ENCODE data around the gene HOXD4. TPM values are rescaled to one million over a fixed set of nuclear protein-coding genes. Genes with fewer than 3 reads are reported as not detected.

Gene HOXD4
- polyA plus RNA-seq, 2 of the 4 experiments (the other 2 are of a cell fraction): 0.27 to 0.87 TPM

DNA sequence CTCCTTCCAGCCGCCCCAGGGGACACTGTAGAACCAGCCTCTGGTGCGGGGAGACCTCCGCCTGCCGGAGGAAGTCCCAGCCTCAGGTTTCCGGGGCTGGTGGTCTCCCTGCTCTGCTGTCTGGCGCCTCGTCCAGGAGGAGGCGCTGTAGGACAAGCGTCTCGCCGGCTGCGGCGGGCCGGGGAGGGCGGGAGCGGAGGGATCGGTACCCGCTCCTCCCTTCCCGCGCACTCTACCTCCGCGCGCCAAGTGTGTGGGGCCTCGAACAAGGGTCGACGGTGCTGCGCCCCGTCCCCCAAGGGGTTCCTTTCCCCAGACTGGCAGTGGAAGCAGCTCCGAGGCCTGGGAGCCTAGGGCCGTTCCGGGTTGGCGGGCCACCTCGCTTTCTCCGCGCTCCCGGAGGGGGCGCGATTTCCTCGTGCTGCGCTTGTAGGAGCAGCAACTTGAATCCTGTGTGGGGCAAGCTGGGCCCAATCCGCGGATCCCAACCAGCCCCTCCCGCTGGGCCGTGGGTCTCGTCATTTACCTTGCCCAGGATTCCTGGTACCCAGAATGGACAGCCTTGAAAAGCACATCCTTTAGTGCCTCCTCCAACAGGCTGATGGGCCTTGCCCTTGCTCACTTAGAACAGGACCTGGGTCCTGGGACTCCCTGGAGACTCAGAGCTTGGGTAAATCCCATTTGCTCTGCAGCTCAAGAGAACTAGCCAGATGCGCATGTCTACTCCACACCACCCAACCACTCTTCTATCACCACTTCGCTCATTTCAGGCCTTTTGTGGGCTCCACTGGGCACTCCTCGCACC lies 10.6 kb upstream of the HOXD4 start:
- FAIRE-seq (no peak), DNase-seq (ENCODE audit: low read depth in 1 of 2, low spot score in 1 of 2) (peak; percentile 84 to 85), ATAC-seq (peak; percentile 89 to 96)
- Histone ChIP-seq H3K4me2 (peak overlapping the region; percentile 77), H3K4me1 (no peaks in the 10 kb centered on the region), H3K27ac (peak overlapping the region; percentile 87 to 99), H3K4me3 (peak overlapping the region; percentile 49), H3K9me3 (no peaks in the 10 kb centered on the region)
- WGBS (ENCODE audit: missing lambda C conversion rate): 16% methylated on average over 22 of the region's 48 CpGs
- CTCF ChIA-PET: interaction anchor here (0.6 to 11.6 kb wide), 104 partner anchors 9 to 1415 kb away, joined by 3 to 216 read pairs (median 5); partner anchors contain the start of genes HOXD1, HOXD3 and HOXD4
- POLR2A ChIA-PET: interaction anchor here (0.6 to 2.2 kb wide), 5 partner anchors 14 to 511 kb away, joined by 3 to 9 read pairs (median 7); no protein-coding TSS in a partner anchor
- TF ChIP-seq, protein P1, sequence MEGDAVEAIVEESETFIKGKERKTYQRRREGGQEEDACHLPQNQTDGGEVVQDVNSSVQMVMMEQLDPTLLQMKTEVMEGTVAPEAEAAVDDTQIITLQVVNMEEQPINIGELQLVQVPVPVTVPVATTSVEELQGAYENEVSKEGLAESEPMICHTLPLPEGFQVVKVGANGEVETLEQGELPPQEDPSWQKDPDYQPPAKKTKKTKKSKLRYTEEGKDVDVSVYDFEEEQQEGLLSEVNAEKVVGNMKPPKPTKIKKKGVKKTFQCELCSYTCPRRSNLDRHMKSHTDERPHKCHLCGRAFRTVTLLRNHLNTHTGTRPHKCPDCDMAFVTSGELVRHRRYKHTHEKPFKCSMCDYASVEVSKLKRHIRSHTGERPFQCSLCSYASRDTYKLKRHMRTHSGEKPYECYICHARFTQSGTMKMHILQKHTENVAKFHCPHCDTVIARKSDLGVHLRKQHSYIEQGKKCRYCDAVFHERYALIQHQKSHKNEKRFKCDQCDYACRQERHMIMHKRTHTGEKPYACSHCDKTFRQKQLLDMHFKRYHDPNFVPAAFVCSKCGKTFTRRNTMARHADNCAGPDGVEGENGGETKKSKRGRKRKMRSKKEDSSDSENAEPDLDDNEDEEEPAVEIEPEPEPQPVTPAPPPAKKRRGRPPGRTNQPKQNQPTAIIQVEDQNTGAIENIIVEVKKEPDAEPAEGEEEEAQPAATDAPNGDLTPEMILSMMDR (IDR thresholded peaks at IDR 0.05): peak; percentile 100
- TF ChIP-seq FOSB (CRISPR knock-in tag; IDR thresholded peaks at IDR 0.05) (no peak), GATA3 (IDR thresholded peaks at IDR 0.05; ENCODE audit: borderline replicate concordance) (no peak), FOSL2 (IDR thresholded peaks at IDR 0.05) (no peak), FOSL2 (CRISPR knock-in tag; IDR thresholded peaks at IDR 0.05) (no peak), CEBPB (IDR thresholded peaks at IDR 0.05) (no peak), CBX2 (IDR thresholded peaks at IDR 0.05; ENCODE audit: borderline replicate concordance, low read depth) (no peak), TFCP2L1 (CRISPR knock-in tag; IDR thresholded peaks at IDR 0.05) (no peak), SMC3 (IDR thresholded peaks at IDR 0.05) (peak; percentile 99), HOXA7 (CRISPR knock-in tag; IDR thresholded peaks at IDR 0.05) (no peak), PHF8 (IDR thresholded peaks at IDR 0.05; ENCODE audit: borderline replicate concordance, low read depth) (0 out of 2 replicates have a peak, but pooled peaks have one; percentile 43), EHMT2 (IDR thresholded peaks at IDR 0.05; ENCODE audit: low read depth) (no peak), EP300 (IDR thresholded peaks at IDR 0.05) (no peak), MYC (IDR thresholded peaks at IDR 0.05; ENCODE audit: borderline replicate concordance, low read length) (no peak), HEYL (CRISPR knock-in tag; IDR thresholded peaks at IDR 0.05) (no peak), NFE2L2 (conservative IDR thresholded peaks at IDR 0.05; ENCODE audit: low read length) (no peak), RCOR1 (IDR thresholded peaks at IDR 0.05; ENCODE audit: low read depth, low read length) (no peak), RFX5 (IDR thresholded peaks at IDR 0.05) (no peak), NR3C1 (IDR thresholded peaks at IDR 0.05) (no peak), TP53 (CRISPR knock-in tag; IDR thresholded peaks at IDR 0.05) (no peak), HOXB13 (CRISPR knock-in tag; IDR thresholded peaks at IDR 0.05; ENCODE audit: low read depth) (no peak), RARB (CRISPR knock-in tag; IDR thresholded peaks at IDR 0.05) (no peak), EHF (CRISPR knock-in tag; IDR thresholded peaks at IDR 0.05) (no peak), POLR2A (IDR thresholded peaks at IDR 0.05; ENCODE audit: low read length) (peak; percentile 32; the same call in 1 of the 2 replicates), MAFK (IDR thresholded peaks at IDR 0.05; ENCODE audit: partially characterized antibody) (no peak), FOXS1 (CRISPR knock-in tag; IDR thresholded peaks at IDR 0.05) (no peak), KDM5A (IDR thresholded peaks at IDR 0.05) (peak; percentile 59; the same call in 1 of the 2 replicates), JUNB (IDR thresholded peaks at IDR 0.05) (no peak)
- TF ChIP-seq, protein P2, sequence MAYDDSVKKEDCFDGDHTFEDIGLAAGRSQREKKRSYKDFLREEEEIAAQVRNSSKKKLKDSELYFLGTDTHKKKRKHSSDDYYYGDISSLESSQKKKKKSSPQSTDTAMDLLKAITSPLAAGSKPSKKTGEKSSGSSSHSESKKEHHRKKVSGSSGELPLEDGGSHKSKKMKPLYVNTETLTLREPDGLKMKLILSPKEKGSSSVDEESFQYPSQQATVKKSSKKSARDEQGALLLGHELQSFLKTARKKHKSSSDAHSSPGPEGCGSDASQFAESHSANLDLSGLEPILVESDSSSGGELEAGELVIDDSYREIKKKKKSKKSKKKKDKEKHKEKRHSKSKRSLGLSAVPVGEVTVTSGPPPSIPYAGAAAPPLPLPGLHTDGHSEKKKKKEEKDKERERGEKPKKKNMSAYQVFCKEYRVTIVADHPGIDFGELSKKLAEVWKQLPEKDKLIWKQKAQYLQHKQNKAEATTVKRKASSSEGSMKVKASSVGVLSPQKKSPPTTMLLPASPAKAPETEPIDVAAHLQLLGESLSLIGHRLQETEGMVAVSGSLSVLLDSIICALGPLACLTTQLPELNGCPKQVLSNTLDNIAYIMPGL (CRISPR knock-in tag; IDR thresholded peaks at IDR 0.05; ENCODE audit: borderline replicate concordance): peak; percentile 87; the same call in 1 of the 2 replicates
- TF ChIP-seq, protein P3, sequence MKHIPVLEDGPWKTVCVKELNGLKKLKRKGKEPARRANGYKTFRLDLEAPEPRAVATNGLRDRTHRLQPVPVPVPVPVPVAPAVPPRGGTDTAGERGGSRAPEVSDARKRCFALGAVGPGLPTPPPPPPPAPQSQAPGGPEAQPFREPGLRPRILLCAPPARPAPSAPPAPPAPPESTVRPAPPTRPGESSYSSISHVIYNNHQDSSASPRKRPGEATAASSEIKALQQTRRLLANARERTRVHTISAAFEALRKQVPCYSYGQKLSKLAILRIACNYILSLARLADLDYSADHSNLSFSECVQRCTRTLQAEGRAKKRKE (CRISPR knock-in tag; IDR thresholded peaks at IDR 0.05; ENCODE audit: low read depth): no peak
- TF ChIP-seq, protein P4, sequence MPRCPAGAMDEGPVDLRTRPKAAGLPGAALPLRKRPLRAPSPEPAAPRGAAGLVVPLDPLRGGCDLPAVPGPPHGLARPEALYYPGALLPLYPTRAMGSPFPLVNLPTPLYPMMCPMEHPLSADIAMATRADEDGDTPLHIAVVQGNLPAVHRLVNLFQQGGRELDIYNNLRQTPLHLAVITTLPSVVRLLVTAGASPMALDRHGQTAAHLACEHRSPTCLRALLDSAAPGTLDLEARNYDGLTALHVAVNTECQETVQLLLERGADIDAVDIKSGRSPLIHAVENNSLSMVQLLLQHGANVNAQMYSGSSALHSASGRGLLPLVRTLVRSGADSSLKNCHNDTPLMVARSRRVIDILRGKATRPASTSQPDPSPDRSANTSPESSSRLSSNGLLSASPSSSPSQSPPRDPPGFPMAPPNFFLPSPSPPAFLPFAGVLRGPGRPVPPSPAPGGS (IDR thresholded peaks at IDR 0.05): no peak
- TF ChIP-seq, protein P5, sequence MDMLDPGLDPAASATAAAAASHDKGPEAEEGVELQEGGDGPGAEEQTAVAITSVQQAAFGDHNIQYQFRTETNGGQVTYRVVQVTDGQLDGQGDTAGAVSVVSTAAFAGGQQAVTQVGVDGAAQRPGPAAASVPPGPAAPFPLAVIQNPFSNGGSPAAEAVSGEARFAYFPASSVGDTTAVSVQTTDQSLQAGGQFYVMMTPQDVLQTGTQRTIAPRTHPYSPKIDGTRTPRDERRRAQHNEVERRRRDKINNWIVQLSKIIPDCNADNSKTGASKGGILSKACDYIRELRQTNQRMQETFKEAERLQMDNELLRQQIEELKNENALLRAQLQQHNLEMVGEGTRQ (IDR thresholded peaks at IDR 0.05): no peak
- TF ChIP-seq, protein P6, sequence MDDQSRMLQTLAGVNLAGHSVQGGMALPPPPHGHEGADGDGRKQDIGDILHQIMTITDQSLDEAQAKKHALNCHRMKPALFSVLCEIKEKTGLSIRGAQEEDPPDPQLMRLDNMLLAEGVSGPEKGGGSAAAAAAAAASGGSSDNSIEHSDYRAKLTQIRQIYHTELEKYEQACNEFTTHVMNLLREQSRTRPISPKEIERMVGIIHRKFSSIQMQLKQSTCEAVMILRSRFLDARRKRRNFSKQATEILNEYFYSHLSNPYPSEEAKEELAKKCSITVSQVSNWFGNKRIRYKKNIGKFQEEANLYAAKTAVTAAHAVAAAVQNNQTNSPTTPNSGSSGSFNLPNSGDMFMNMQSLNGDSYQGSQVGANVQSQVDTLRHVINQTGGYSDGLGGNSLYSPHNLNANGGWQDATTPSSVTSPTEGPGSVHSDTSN (IDR thresholded peaks at IDR 0.05): no peak
- TF ChIP-seq, protein P7, sequence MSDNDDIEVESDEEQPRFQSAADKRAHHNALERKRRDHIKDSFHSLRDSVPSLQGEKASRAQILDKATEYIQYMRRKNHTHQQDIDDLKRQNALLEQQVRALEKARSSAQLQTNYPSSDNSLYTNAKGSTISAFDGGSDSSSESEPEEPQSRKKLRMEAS (IDR thresholded peaks at IDR 0.05): peak; percentile 88
